Astrocyte of the cerebellum (primary cell): ENCODE data around the gene GAS2L3.

Experiments
- DNase-seq: peaks from one replicate; pipeline ENCODE4 v3.0.0-alpha.2; 2011; ENCODE audit warnings: low read depth
- H3K4me3 ChIP-seq: 2 replicates; pipeline ENCODE4 v1.5.1; 2011; ENCODE audit warnings: mild to moderate bottlenecking, low read depth, low read length, moderate library complexity
- CTCF ChIP-seq: IDR thresholded peaks from 2 replicates; pipeline ENCODE4 v1.5.1; 2012; ENCODE audit warnings: low read length, low read depth, moderate library complexity, mild to moderate bottlenecking; ENCODE audit errors: missing control alignments
- in situ Hi-C: cut with HindIII; loops from 2 replicates; pipeline ENCODE4 v1.10.0; 2017; ENCODE audit warnings: low sequenced_read_pairs

The GAS2L3 gene

GRCh38 chr12:100574187-100575074 lies 947 bp downstream of the GAS2L3 start:
- TF ChIP-seq CTCF, result no peak
- peak; percentile 4 for DNase-seq
- peak overlapping the region; percentile 81 for H3K4me3 ChIP-seq
- in situ Hi-C loops, result no loop called here

- DNase-seq, result peak; percentile 18
- in situ Hi-C loops, result no loop called here
- TF ChIP-seq CTCF, result no peak
- no peak overlapping the region for H3K4me3 ChIP-seq
Observed at GRCh38 chr12:100576331-100577036, 3.0 kb downstream of the GAS2L3 start.

GRCh38 chr12:100578923-100579322 lies 5.4 kb downstream of the GAS2L3 start:
- TF ChIP-seq CTCF, result no peak
- H3K4me3 ChIP-seq, result no peak overlapping the region
- in situ Hi-C loops, result no loop called here

GRCh38 chr12:100579844-100580243 lies 6.4 kb downstream of the GAS2L3 start:
- no peak overlapping the region for H3K4me3 ChIP-seq
- DNase-seq, result no peak
- TF ChIP-seq CTCF, result no peak
- in situ Hi-C loops, result no loop called here

More at GRCh38 chr12:100578923-100579322, 5.4 kb downstream of the GAS2L3 start:
- DNase-seq, result no peak

GRCh38 chr12:100584256-100584655 lies 10.8 kb downstream of the GAS2L3 start:
- DNase-seq, result no peak
- no peak overlapping the region for H3K4me3 ChIP-seq
- TF ChIP-seq CTCF, result no peak
- in situ Hi-C loops, result no loop called here

- no peak overlapping the region for H3K4me3 ChIP-seq
- in situ Hi-C loops, result no loop called here
- TF ChIP-seq CTCF, result no peak
- DNase-seq, result no peak
Observed at GRCh38 chr12:100591979-100592378, 18.5 kb downstream of the GAS2L3 start.
